Activated CD4-positive, alpha-beta memory T cell treated with anti-CD3 and anti-CD28 coated beads for 36 hours (primary cell): ENCODE results near the gene AP1B1. TPM values are rescaled to one million over a fixed set of nuclear protein-coding genes. Genes with fewer than 3 reads are reported as not detected.

ENCODE experiments used
- CTCF ChIA-PET: fragments of 350-600 bp; sonication (Branson Sonifier 250); formaldehyde crosslinking; loops from one replicate; lab custom pipeline; 2021; ENCODE audit warnings: antibody characterized with exemption, inconsistent platforms; lab: Charles Lee
- POLR2A ChIA-PET: fragments of 350-600 bp; sonication (Branson Sonifier 250); formaldehyde crosslinking; loops from one replicate; lab custom pipeline; 2021; ENCODE audit warnings: antibody characterized with exemption; lab: Charles Lee
- DNase-seq: peaks from one replicate; pipeline ENCODE4 v3.0.0-alpha.2; 2020
- H3K27ac Mint-ChIP-seq: one replicate; pipeline ENCODE4 v1.8.0; 2021; ENCODE audit warnings: mixed read lengths
- H3K27me3 Mint-ChIP-seq: one replicate; pipeline ENCODE4 v1.8.0; 2021; ENCODE audit warnings: mixed read lengths
- H3K36me3 Mint-ChIP-seq: one replicate; pipeline ENCODE4 v1.8.0; 2021; ENCODE audit warnings: mixed read lengths
- H3K4me1 Mint-ChIP-seq: one replicate; pipeline ENCODE4 v1.8.0; 2021; ENCODE audit warnings: low read depth, mixed read lengths
- H3K4me3 Mint-ChIP-seq: one replicate; pipeline ENCODE4 v1.8.0; 2021; ENCODE audit warnings: mild to moderate bottlenecking, mixed read lengths
- H3K9me3 Mint-ChIP-seq: one replicate; pipeline ENCODE4 v1.8.0; 2021; ENCODE audit warnings: mixed read lengths
- intact Hi-C: fragments of 100-400 bp; cut with micrococcal nuclease; formaldehyde crosslinking; loops from one replicate; pipeline ENCODE4 v1.15.1; 2023
- total RNA-seq, 2 experiments: library from RNA; stranded (reverse); gene quantifications; one replicate each; pipeline ENCODE4 v1.2.3, GENCODE V29; 2021

Gene AP1B1
- total RNA-seq, 2 experiments from 2014 or later: 59.9 to 65.2 TPM

DNA sequence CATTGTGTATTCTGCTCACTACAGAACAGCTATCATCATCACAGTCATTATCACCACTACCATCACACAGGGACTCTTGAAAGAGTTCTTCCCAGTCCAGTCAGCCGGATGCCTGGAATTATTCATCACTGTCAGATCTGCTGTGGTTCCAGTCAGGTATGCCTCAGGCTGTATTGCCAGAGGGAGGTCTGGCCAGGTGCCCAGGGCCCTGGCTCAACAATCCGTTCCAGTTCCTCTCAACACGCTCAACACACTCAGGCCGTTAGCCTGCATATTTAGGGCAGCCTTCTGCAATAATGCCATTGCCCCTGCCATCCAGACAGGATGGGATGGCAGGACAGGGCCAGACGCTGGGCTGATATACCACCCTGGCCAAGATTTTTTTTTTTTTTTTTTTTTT, 44.2 kb downstream of the AP1B1 start:
- H3K27me3 Mint-ChIP-seq: no peaks in the 10 kb centered on the region
- intact Hi-C loops: no loop called here
- ChIA-PET POLR2A (no interaction called here), CTCF (no interaction called here)
- no peaks in the 10 kb centered on the region for H3K4me1 Mint-ChIP-seq
- H3K4me3 Mint-ChIP-seq: no peak overlapping the region
- no peak for DNase-seq
- peaks cover 46% of the 10 kb centered on the region for H3K36me3 Mint-ChIP-seq
- H3K9me3 Mint-ChIP-seq: no peaks in the 10 kb centered on the region
- no peak overlapping the region for H3K27ac Mint-ChIP-seq

- Mint-ChIP-seq H3K27ac (no peak overlapping the region), H3K27me3 (no peaks in the 10 kb centered on the region), H3K4me1 (no peaks in the 10 kb centered on the region), H3K4me3 (no peak overlapping the region), H3K9me3 (no peaks in the 10 kb centered on the region), H3K36me3 (peaks cover 44% of the 10 kb centered on the region)
- ChIA-PET POLR2A (no interaction called here), CTCF (no interaction called here)
- intact Hi-C loops: no loop called here
- DNase-seq: peak; percentile 20
These were observed 45.0 kb downstream of the AP1B1 start for GRCh38 chr22:29343313-29343805.

DNA sequence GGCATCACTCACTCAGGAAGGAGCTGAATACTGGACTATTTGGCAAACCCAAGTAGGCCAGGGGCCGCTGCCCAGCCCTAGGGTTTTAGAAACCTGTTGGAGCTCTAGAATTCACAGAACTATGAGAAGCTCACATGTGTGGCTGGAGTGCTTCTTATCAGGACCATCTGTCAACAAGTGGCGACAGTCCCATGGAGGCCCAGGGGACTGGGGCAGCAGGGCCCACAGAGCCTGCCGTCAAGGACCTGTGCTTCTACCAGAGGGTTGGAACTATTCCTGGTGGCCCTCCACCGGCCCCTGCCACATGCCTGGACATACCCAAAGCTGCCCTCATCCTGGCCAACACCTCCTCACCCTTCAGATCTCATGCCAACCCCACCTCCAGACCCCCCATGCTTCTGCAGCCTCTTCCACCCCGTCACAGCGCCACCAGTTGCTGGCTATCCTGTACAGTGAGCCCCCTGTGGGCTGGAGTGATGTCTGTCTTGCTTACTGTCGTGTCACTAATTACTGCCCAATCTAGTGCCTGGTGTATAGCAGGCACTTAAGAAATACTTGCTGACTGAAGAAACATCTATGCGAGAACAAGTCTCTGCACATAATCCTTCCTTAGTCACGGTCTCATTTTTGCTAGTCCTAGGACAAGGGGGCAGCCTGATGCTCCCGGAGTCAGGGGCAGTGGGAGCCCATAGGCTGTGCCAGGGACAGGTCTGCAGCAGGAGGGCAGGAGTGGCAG, 45.6 kb downstream of the AP1B1 start:
- H3K4me1 Mint-ChIP-seq: no peaks in the 10 kb centered on the region
- no peak overlapping the region for H3K4me3 Mint-ChIP-seq
- no peaks in the 10 kb centered on the region for H3K9me3 Mint-ChIP-seq
- no peak overlapping the region for H3K27ac Mint-ChIP-seq
- no peaks in the 10 kb centered on the region for H3K27me3 Mint-ChIP-seq
- H3K36me3 Mint-ChIP-seq: peaks cover 45% of the 10 kb centered on the region
- DNase-seq: no peak
- CTCF ChIA-PET: no interaction called here
- intact Hi-C loops: no loop called here
- POLR2A ChIA-PET: no interaction called here

DNA sequence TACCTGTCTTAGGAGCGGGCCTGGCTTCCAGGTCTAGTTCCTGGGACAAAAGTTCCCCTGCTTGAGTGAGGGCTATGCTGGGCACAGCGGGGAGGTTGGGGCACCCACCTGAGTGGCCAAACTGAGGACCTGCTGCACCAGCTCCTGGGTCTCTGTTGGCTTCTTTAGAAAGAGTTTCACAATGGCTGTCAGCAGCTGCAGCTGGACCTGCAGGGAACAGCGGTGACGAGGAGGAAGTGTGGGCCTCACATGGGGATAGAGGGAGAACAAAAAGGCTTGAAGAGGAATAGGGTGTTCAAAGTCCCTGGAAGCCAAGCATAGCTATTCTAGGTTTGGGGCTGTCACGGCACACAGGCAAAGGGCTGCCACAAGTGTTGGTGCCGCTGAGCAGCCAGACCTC, 46.2 kb downstream of the AP1B1 start:
- H3K27me3 Mint-ChIP-seq: no peaks in the 10 kb centered on the region
- ChIA-PET CTCF (no interaction called here), POLR2A (no interaction called here)
- H3K4me1 Mint-ChIP-seq: no peaks in the 10 kb centered on the region
- DNase-seq: no peak
- no peak overlapping the region for H3K4me3 Mint-ChIP-seq
- intact Hi-C loops: no loop called here
- H3K27ac Mint-ChIP-seq: no peak overlapping the region
- H3K36me3 Mint-ChIP-seq: peaks cover 40% of the 10 kb centered on the region
- no peaks in the 10 kb centered on the region for H3K9me3 Mint-ChIP-seq

DNA sequence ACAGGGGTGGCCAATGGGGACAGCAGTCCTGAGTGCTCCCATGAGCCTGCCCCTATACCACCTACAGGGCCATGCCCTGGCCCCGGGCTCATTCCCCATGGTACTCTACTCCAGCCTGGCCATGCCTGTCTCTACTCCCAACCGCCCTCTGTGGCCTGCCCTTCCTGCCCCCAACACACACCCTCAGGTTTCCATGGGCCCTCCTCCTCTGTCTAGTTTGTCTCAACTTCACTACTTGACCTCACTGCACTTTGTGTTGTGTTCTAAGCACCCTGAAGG, 46.6 kb downstream of the AP1B1 start:
- ChIA-PET CTCF (no interaction called here), POLR2A (no interaction called here)
- DNase-seq: no peak
- Mint-ChIP-seq H3K27me3 (no peaks in the 10 kb centered on the region), H3K4me1 (no peaks in the 10 kb centered on the region), H3K36me3 (peaks cover 38% of the 10 kb centered on the region), H3K4me3 (no peak overlapping the region), H3K9me3 (no peaks in the 10 kb centered on the region), H3K27ac (no peak overlapping the region)
- intact Hi-C loops: no loop called here

DNA sequence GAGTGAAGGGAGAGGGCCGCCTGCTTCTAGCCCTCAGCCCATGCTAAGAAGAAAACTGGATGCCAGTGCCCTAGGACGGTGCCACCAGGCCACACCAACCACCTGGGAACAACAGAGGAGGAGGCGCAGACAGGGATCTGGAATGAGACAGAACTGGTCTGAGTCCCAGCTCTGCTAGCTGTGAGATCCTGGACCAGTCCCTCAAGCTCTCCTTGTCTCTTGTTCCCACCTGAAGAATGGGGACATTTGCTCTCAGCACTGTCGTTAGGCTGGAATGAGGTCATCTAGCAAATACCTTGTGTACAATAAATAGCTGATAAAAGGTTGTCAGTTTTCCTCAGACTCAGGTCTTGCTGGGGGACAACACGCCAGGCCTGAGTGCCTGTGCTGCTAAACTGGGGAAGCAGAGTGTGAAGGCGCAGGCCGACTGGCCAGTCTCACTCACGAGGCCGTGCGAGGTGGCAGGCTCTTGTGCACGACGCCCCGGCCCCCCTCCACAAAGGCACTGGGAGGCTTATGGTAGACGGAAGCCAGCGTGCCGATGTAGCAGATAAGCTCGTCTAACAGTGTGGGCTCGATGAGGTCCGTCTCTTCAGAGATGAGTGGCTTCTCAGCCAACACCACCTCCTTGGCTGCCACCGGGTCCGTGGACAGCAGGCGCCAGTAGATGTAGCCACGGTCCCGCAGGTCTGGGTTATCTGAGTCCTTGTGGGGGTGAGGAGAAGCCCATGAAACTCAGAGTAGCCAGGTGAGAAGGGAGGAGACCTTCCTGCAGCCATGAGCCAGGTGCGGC, 47.1 kb downstream of the AP1B1 start:
- CTCF ChIA-PET: no interaction called here
- H3K9me3 Mint-ChIP-seq: no peaks in the 10 kb centered on the region
- POLR2A ChIA-PET: no interaction called here

GRCh38 chr22:29340566-29340965, 47.8 kb downstream of the AP1B1 start:
- H3K36me3 Mint-ChIP-seq: peaks cover 29% of the 10 kb centered on the region
- CTCF ChIA-PET: no interaction called here
- no peak overlapping the region for H3K4me3 Mint-ChIP-seq

More for the DNA sequence above, 47.1 kb downstream of the AP1B1 start:
- H3K27me3 Mint-ChIP-seq: no peaks in the 10 kb centered on the region
- no peak overlapping the region for H3K4me3 Mint-ChIP-seq
- H3K36me3 Mint-ChIP-seq: peaks cover 33% of the 10 kb centered on the region
- H3K27ac Mint-ChIP-seq: no peak overlapping the region
- H3K4me1 Mint-ChIP-seq: no peaks in the 10 kb centered on the region
- no peak for DNase-seq
- intact Hi-C loops: no loop called here

GRCh38 chr22:29339381-29340235, 48.8 kb downstream of the AP1B1 start:
- ChIA-PET CTCF (no interaction called here), POLR2A (no interaction called here)
- DNase-seq: no peak
- no peaks in the 10 kb centered on the region for H3K27me3 Mint-ChIP-seq
- H3K27ac Mint-ChIP-seq: no peak overlapping the region
- H3K4me3 Mint-ChIP-seq: no peak overlapping the region
- H3K36me3 Mint-ChIP-seq: peaks cover 27% of the 10 kb centered on the region
- intact Hi-C loops: no loop called here
- no peaks in the 10 kb centered on the region for H3K9me3 Mint-ChIP-seq
- no peaks in the 10 kb centered on the region for H3K4me1 Mint-ChIP-seq

More at GRCh38 chr22:29340566-29340965, 47.8 kb downstream of the AP1B1 start:
- no peak for DNase-seq
- no peaks in the 10 kb centered on the region for H3K9me3 Mint-ChIP-seq
- no peak overlapping the region for H3K27ac Mint-ChIP-seq
- H3K27me3 Mint-ChIP-seq: no peaks in the 10 kb centered on the region
- no peaks in the 10 kb centered on the region for H3K4me1 Mint-ChIP-seq
- POLR2A ChIA-PET: no interaction called here
- intact Hi-C loops: no loop called here

GRCh38 chr22:29338398-29338797, 50.0 kb downstream of the AP1B1 start:
- CTCF ChIA-PET: no interaction called here
- Mint-ChIP-seq H3K9me3 (no peaks in the 10 kb centered on the region), H3K27me3 (no peaks in the 10 kb centered on the region), H3K27ac (no peak overlapping the region), H3K36me3 (peaks cover 22% of the 10 kb centered on the region), H3K4me3 (no peak overlapping the region), H3K4me1 (no peaks in the 10 kb centered on the region)
- POLR2A ChIA-PET: interaction anchor here (0.6 kb wide), 1 partner anchor 22 kb away, joined by 4 read pairs; no protein-coding TSS in a partner anchor
- intact Hi-C loops: no loop called here
- no peak for DNase-seq

GRCh38 chr22:29337631-29338284, 50.6 kb downstream of the AP1B1 start:
- CTCF ChIA-PET: no interaction called here
- no peaks in the 10 kb centered on the region for H3K9me3 Mint-ChIP-seq

DNA sequence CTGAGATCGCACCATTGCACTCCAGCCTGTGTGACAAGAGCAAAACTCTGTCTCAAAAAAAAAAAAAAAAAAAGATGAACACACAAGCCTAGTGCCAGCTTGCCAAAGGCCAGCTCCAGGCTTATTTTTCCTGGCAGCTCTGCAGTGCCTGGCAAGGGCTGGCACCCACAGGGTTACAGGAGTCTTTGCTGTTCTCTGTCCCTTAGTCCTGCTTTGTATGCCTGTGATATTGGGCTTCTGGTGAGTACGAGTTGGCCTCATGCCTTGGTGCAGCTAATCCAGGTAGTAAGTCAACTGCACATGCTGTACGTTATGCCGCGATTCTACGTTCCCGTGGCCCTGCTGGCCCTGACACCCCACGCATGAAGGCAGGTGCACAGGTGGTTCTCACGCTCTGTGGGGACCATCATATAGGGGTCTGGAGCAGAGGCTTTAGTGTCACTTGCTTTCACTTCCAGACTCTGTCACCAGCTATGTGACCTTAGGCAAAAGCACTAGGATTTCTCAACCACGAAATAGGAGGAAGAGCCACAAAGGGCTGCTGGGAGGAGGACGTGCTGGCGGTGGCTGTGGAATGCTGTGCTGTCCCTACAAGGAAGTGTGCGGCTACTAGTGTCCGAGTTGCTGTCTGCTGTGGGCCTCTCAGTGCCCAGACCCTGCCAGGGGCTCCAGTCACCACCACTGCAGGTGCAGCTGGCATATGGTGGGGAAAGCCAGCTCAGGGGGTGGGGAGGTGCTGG, 51.4 kb downstream of the AP1B1 start:
- H3K36me3 Mint-ChIP-seq: peaks cover 17% of the 10 kb centered on the region
- H3K27ac Mint-ChIP-seq: no peak overlapping the region
- ChIA-PET CTCF (interaction anchor here (0.6 to 0.7 kb wide), 2 partner anchors 13 to 736 kb away, joined by 3 read pairs; no protein-coding TSS in a partner anchor), POLR2A (no interaction called here)
- DNase-seq: no peak
- intact Hi-C loops: no loop called here
- H3K9me3 Mint-ChIP-seq: no peaks in the 10 kb centered on the region
- no peaks in the 10 kb centered on the region for H3K4me1 Mint-ChIP-seq
- H3K27me3 Mint-ChIP-seq: no peaks in the 10 kb centered on the region
- H3K4me3 Mint-ChIP-seq: no peak overlapping the region

More at GRCh38 chr22:29337631-29338284, 50.6 kb downstream of the AP1B1 start:
- peaks cover 18% of the 10 kb centered on the region for H3K36me3 Mint-ChIP-seq
- no peaks in the 10 kb centered on the region for H3K27me3 Mint-ChIP-seq
- POLR2A ChIA-PET: no interaction called here
- H3K27ac Mint-ChIP-seq: no peak overlapping the region
- DNase-seq: no peak
- intact Hi-C loops: no loop called here
- no peaks in the 10 kb centered on the region for H3K4me1 Mint-ChIP-seq
- no peak overlapping the region for H3K4me3 Mint-ChIP-seq
